ENCODE measurements around the gene MT1E. TPM values are rescaled to one million over a fixed set of nuclear protein-coding genes. Genes with fewer than 3 reads are reported as not detected.

Gene MT1E
- total and polyA plus RNA-seq, 2 of the 13 experiments (the other 11 are each of a cell fraction or from before 2014, with no cell fraction given) = 110 to 1,072 TPM

GRCh38 chr16:56657555-56658326, 32.2 kb downstream of the MT1E start, which contains the start of gene MT1F (continued):
- TF ChIP-seq USF2 (IDR thresholded peaks at IDR 0.05; ENCODE audit: low read depth, low read length) (no peak), USF2 (CRISPR knock-in tag; IDR thresholded peaks at IDR 0.05; ENCODE audit: borderline replicate concordance) (no peak), ZXDC (CRISPR knock-in tag; IDR thresholded peaks at IDR 0.05) (0 out of 2 replicates have a peak, but pooled peaks have one; percentile 49), ZNF713 (CRISPR knock-in tag; IDR thresholded peaks at IDR 0.05) (no peak), ZBTB20 (CRISPR knock-in tag; IDR thresholded peaks at IDR 0.05; ENCODE audit: borderline replicate concordance, low read depth) (no peak; the same call in 1 of the 2 replicates), ZNF329 (CRISPR knock-in tag; IDR thresholded peaks at IDR 0.05; ENCODE audit: low read depth) (no peak), SP1 (IDR thresholded peaks at IDR 0.05) (no peak), SP1 (CRISPR knock-in tag; IDR thresholded peaks at IDR 0.05) (peak; percentile 13; the same call in 1 of the 2 replicates), ZNF530 (CRISPR knock-in tag; IDR thresholded peaks at IDR 0.05; ENCODE audit: low read depth) (no peak), MED13 (CRISPR knock-in tag; IDR thresholded peaks at IDR 0.05) (peak; percentile 59; the same call in 1 of the 2 replicates), ZNF777 (CRISPR knock-in tag; IDR thresholded peaks at IDR 0.05) (peak; percentile 35), ETS1 (CRISPR knock-in tag; IDR thresholded peaks at IDR 0.05) (peak; percentile 30; the same call in 1 of the 2 replicates), BORCS8-MEF2B (CRISPR knock-in tag; IDR thresholded peaks at IDR 0.05) (no peak), FIP1L1 (IDR thresholded peaks at IDR 0.05; ENCODE audit: borderline replicate concordance, insufficient read depth, low read depth, low read length) (no peak), SMAD9 (CRISPR knock-in tag; IDR thresholded peaks at IDR 0.05) (no peak), SALL2 (CRISPR knock-in tag; IDR thresholded peaks at IDR 0.05) (no peak), ZNF766 (CRISPR knock-in tag; IDR thresholded peaks at IDR 0.05; ENCODE audit: borderline replicate concordance) (0 out of 2 replicates have a peak, but pooled peaks have one; percentile 36), KAT7 (CRISPR knock-in tag; IDR thresholded peaks at IDR 0.05; ENCODE audit: borderline replicate concordance) (peak; percentile 55; the same call in 1 of the 2 replicates), ZNF83 (CRISPR knock-in tag; IDR thresholded peaks at IDR 0.05; ENCODE audit: borderline replicate concordance) (no peak), MEIS1 (CRISPR knock-in tag; IDR thresholded peaks at IDR 0.05; ENCODE audit: borderline replicate concordance) (0 out of 2 replicates have a peak, but pooled peaks have one; percentile 14), CHD4 (IDR thresholded peaks at IDR 0.05; ENCODE audit: borderline replicate concordance, low read length) (no peak), MYC (CRISPR knock-in tag; IDR thresholded peaks at IDR 0.05; ENCODE audit: borderline replicate concordance) (peak; percentile 14)
- TF ChIP-seq, protein P1, sequence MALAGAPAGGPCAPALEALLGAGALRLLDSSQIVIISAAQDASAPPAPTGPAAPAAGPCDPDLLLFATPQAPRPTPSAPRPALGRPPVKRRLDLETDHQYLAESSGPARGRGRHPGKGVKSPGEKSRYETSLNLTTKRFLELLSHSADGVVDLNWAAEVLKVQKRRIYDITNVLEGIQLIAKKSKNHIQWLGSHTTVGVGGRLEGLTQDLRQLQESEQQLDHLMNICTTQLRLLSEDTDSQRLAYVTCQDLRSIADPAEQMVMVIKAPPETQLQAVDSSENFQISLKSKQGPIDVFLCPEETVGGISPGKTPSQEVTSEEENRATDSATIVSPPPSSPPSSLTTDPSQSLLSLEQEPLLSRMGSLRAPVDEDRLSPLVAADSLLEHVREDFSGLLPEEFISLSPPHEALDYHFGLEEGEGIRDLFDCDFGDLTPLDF (CRISPR knock-in tag; IDR thresholded peaks at IDR 0.05) = 0 out of 2 replicates have a peak, but pooled peaks have one; percentile 41

Measured in HepG2 (cell line).